ENCODE results near the gene RFFL. TPM values are rescaled to one million over a fixed set of nuclear protein-coding genes. Genes with fewer than 3 reads are reported as not detected.
A peak's percentile ranks its signal among the peaks of the same experiment; 100 is the strongest.

RFFL gene
- total RNA-seq, 1 donor from 2014 or later: 9.5 TPM

GRCh38 chr17:35086931-35087573, 23.5 kb upstream of the RFFL start:
- H3K36me3 ChIP-seq (ENCODE audit: insufficient read depth, low read length): no peaks in the 10 kb centered on the region
- Mint-ChIP-seq H3K27me3 (ENCODE audit: low read depth, unreplicated experiment) (no peaks in the 10 kb centered on the region), H3K36me3 (ENCODE audit: low read depth, unreplicated experiment) (no peaks in the 10 kb centered on the region), H3K4me1 (ENCODE audit: low read depth, unreplicated experiment) (peaks cover 28% of the 10 kb centered on the region), H3K9me3 (ENCODE audit: unreplicated experiment) (no peaks in the 10 kb centered on the region), H3K4me3 (ENCODE audit: unreplicated experiment) (peak overlapping the region; percentile 93), H3K27ac (ENCODE audit: unreplicated experiment) (peak overlapping the region; percentile 50)
- H2AFZ ChIP-seq (ENCODE audit: low read depth, low read length): no peak overlapping the region
- H3K27me3 ChIP-seq (ENCODE audit: insufficient read depth, low read length): no peaks in the 10 kb centered on the region
- peak overlapping the region; percentile 81 for H3K4me3 ChIP-seq (ENCODE audit: insufficient read depth, low read depth, low read length)
- H3K79me2 ChIP-seq (ENCODE audit: insufficient read depth, low read length): peaks cover 51% of the 10 kb centered on the region
- H3K4me2 ChIP-seq (ENCODE audit: low read length): peak overlapping the region; percentile 95
- FAIRE-seq (no peak), DNase-seq (ENCODE audit: low read depth) (no peak)
- no peaks in the 10 kb centered on the region for H4K20me1 ChIP-seq (ENCODE audit: insufficient read depth, low read length)
- no peaks in the 10 kb centered on the region for H3K9me3 ChIP-seq (ENCODE audit: insufficient read depth, low read depth, low read length)
- no peak for TF ChIP-seq EZH2 (IDR thresholded peaks at IDR 0.05; ENCODE audit: insufficient read depth, low read length)
- TF ChIP-seq CTCF (IDR thresholded peaks at IDR 0.05; ENCODE audit: insufficient read depth, low read depth, low read length): no peak
- peak overlapping the region; percentile 85 for H3K9ac ChIP-seq (ENCODE audit: low read length)
- no peak overlapping the region for H3K27ac ChIP-seq (ENCODE audit: low read depth, low read length)
- peaks cover 47% of the 10 kb centered on the region for H3K4me1 ChIP-seq (ENCODE audit: insufficient read depth, low read length)

GRCh38 chr17:35086164-35086563, 22.7 kb upstream of the RFFL start:
- Histone ChIP-seq H3K4me1 (ENCODE audit: insufficient read depth, low read length) (peaks cover 50% of the 10 kb centered on the region), H2AFZ (ENCODE audit: low read depth, low read length) (no peak overlapping the region), H3K4me3 (ENCODE audit: insufficient read depth, low read depth, low read length) (no peak overlapping the region), H3K36me3 (ENCODE audit: insufficient read depth, low read length) (no peaks in the 10 kb centered on the region), H3K9ac (ENCODE audit: low read length) (no peak overlapping the region), H3K27ac (ENCODE audit: low read depth, low read length) (peak overlapping the region; percentile 28), H3K9me3 (ENCODE audit: insufficient read depth, low read depth, low read length) (no peaks in the 10 kb centered on the region), H3K79me2 (ENCODE audit: insufficient read depth, low read length) (peaks cover 60% of the 10 kb centered on the region), H3K4me2 (ENCODE audit: low read length) (peak overlapping the region; percentile 95), H3K27me3 (ENCODE audit: insufficient read depth, low read length) (no peaks in the 10 kb centered on the region), H4K20me1 (ENCODE audit: insufficient read depth, low read length) (no peaks in the 10 kb centered on the region)
- no peaks in the 10 kb centered on the region for H3K27me3 Mint-ChIP-seq (ENCODE audit: low read depth, unreplicated experiment)
- TF ChIP-seq CTCF (IDR thresholded peaks at IDR 0.05; ENCODE audit: insufficient read depth, low read depth, low read length) (no peak), EZH2 (IDR thresholded peaks at IDR 0.05; ENCODE audit: insufficient read depth, low read length) (no peak)
- no peaks in the 10 kb centered on the region for H3K9me3 Mint-ChIP-seq (ENCODE audit: unreplicated experiment)
- peaks cover 29% of the 10 kb centered on the region for H3K4me1 Mint-ChIP-seq (ENCODE audit: low read depth, unreplicated experiment)
- FAIRE-seq: no peak
- H3K4me3 Mint-ChIP-seq (ENCODE audit: unreplicated experiment): no peak overlapping the region
- DNase-seq (ENCODE audit: low read depth): no peak
- no peak overlapping the region for H3K27ac Mint-ChIP-seq (ENCODE audit: unreplicated experiment)
- H3K36me3 Mint-ChIP-seq (ENCODE audit: low read depth, unreplicated experiment): no peaks in the 10 kb centered on the region

- Histone ChIP-seq H3K27ac (ENCODE audit: low read depth, low read length) (peak overlapping the region; percentile 52), H4K20me1 (ENCODE audit: insufficient read depth, low read length) (peaks cover 2% of the 10 kb centered on the region), H3K79me2 (ENCODE audit: insufficient read depth, low read length) (peaks cover 71% of the 10 kb centered on the region), H3K36me3 (ENCODE audit: insufficient read depth, low read length) (no peaks in the 10 kb centered on the region), H3K4me1 (ENCODE audit: insufficient read depth, low read length) (peaks cover 50% of the 10 kb centered on the region), H3K9me3 (ENCODE audit: insufficient read depth, low read depth, low read length) (no peaks in the 10 kb centered on the region), H3K4me2 (ENCODE audit: low read length) (peak overlapping the region; percentile 76), H3K4me3 (ENCODE audit: insufficient read depth, low read depth, low read length) (no peak overlapping the region), H2AFZ (ENCODE audit: low read depth, low read length) (no peak overlapping the region), H3K9ac (ENCODE audit: low read length) (peak overlapping the region; percentile 47), H3K27me3 (ENCODE audit: insufficient read depth, low read length) (no peaks in the 10 kb centered on the region)
- no peak overlapping the region for H3K27ac Mint-ChIP-seq (ENCODE audit: unreplicated experiment)
- H3K4me1 Mint-ChIP-seq (ENCODE audit: low read depth, unreplicated experiment): peaks cover 36% of the 10 kb centered on the region
- H3K4me3 Mint-ChIP-seq (ENCODE audit: unreplicated experiment): no peak overlapping the region
- TF ChIP-seq EZH2 (IDR thresholded peaks at IDR 0.05; ENCODE audit: insufficient read depth, low read length): no peak
- TF ChIP-seq CTCF (IDR thresholded peaks at IDR 0.05; ENCODE audit: insufficient read depth, low read depth, low read length): no peak
- DNase-seq (ENCODE audit: low read depth) (peak; percentile 76), FAIRE-seq (no peak)
- H3K27me3 Mint-ChIP-seq (ENCODE audit: low read depth, unreplicated experiment): no peaks in the 10 kb centered on the region
- H3K9me3 Mint-ChIP-seq (ENCODE audit: unreplicated experiment): no peaks in the 10 kb centered on the region
- no peaks in the 10 kb centered on the region for H3K36me3 Mint-ChIP-seq (ENCODE audit: low read depth, unreplicated experiment)
Measured at GRCh38 chr17:35084987-35085386, 21.5 kb upstream of the RFFL start.

Data from astrocyte (in vitro differentiated cells and primary cell).